ENCODE results near the gene OR14A2.
"Not testable (repeated sequence)": the region's sequence is repeated elsewhere in the genome, so short reads cannot be mapped to it uniquely, and the experiment has no call there.

OR14A2 gene

GRCh38 chr1:247713753-247714152, 34.2 kb downstream of the OR14A2 start:
- TF ChIP-seq, protein P1, sequence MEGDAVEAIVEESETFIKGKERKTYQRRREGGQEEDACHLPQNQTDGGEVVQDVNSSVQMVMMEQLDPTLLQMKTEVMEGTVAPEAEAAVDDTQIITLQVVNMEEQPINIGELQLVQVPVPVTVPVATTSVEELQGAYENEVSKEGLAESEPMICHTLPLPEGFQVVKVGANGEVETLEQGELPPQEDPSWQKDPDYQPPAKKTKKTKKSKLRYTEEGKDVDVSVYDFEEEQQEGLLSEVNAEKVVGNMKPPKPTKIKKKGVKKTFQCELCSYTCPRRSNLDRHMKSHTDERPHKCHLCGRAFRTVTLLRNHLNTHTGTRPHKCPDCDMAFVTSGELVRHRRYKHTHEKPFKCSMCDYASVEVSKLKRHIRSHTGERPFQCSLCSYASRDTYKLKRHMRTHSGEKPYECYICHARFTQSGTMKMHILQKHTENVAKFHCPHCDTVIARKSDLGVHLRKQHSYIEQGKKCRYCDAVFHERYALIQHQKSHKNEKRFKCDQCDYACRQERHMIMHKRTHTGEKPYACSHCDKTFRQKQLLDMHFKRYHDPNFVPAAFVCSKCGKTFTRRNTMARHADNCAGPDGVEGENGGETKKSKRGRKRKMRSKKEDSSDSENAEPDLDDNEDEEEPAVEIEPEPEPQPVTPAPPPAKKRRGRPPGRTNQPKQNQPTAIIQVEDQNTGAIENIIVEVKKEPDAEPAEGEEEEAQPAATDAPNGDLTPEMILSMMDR (conservative IDR thresholded peaks at IDR 0.05; ENCODE audit: low read depth, low read length) = no peak
- no peak overlapping the region for H3K4me3 ChIP-seq (ENCODE audit: low read depth, low read length)
- no peak for DNase-seq (ENCODE audit: low read depth)

GRCh38 chr1:247710681-247711080, 37.3 kb downstream of the OR14A2 start:
- DNase-seq (ENCODE audit: low read depth) = not testable (repeated sequence)

GRCh38 chr1:247701338-247701737, 46.6 kb downstream of the OR14A2 start:
- TF ChIP-seq, protein P1 (conservative IDR thresholded peaks at IDR 0.05; ENCODE audit: low read depth, low read length) = no peak
- no peak for DNase-seq (ENCODE audit: low read depth)
- H3K4me3 ChIP-seq (ENCODE audit: low read depth, low read length) = no peak overlapping the region

More at GRCh38 chr1:247710681-247711080, 37.3 kb downstream of the OR14A2 start:
- H3K4me3 ChIP-seq (ENCODE audit: low read depth, low read length) = not testable (repeated sequence)

GRCh38 chr1:247681288-247681897, 66.5 kb downstream of the OR14A2 start:
- peak; percentile 28 for DNase-seq (ENCODE audit: low read depth)
- TF ChIP-seq, protein P1 (conservative IDR thresholded peaks at IDR 0.05; ENCODE audit: low read depth, low read length) = peak; percentile 61
- no peak overlapping the region for H3K4me3 ChIP-seq (ENCODE audit: low read depth, low read length)

- TF ChIP-seq, protein P1 (conservative IDR thresholded peaks at IDR 0.05; ENCODE audit: low read depth, low read length) = no peak
- DNase-seq (ENCODE audit: low read depth) = no peak
These were observed 67.8 kb downstream of the OR14A2 start for GRCh38 chr1:247680171-247680570.

DNA sequence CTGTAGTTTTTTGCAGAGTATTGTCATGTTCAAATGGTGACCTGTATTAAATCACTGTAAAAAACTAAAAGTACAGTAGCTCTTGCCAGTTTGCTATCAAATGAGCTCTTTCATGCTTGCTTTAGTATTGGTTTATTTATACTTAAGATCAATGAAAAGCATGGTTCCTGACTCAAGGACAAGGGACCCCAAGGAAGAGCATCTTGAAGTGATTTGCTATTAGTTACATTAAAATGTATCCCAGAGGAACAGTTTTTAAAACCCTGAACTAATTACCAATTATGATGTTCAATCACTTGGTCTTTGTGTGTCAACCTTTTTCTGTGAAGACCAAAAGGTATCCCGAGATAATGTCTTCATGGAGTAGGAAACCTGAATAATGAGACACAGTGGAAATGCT, 68.3 kb downstream of the OR14A2 start, which contains the start of gene OR13G1:
Gene OR13G1 (minus strand): TSS at position 101 of the 400 bp plus-strand sequence. CDS start 6,698 bp downstream, outside the sequence.
- TF ChIP-seq, protein P1 (conservative IDR thresholded peaks at IDR 0.05; ENCODE audit: low read depth, low read length) = no peak
- no peak for DNase-seq (ENCODE audit: low read depth)
- no peak within 1 kb of the TSS for H3K4me3 ChIP-seq (ENCODE audit: low read depth, low read length)

More at GRCh38 chr1:247680171-247680570, 67.8 kb downstream of the OR14A2 start:
- H3K4me3 ChIP-seq (ENCODE audit: low read depth, low read length) = no peak overlapping the region
